ENCODE results near the gene TNFAIP2.

The TNFAIP2 gene, protein sequence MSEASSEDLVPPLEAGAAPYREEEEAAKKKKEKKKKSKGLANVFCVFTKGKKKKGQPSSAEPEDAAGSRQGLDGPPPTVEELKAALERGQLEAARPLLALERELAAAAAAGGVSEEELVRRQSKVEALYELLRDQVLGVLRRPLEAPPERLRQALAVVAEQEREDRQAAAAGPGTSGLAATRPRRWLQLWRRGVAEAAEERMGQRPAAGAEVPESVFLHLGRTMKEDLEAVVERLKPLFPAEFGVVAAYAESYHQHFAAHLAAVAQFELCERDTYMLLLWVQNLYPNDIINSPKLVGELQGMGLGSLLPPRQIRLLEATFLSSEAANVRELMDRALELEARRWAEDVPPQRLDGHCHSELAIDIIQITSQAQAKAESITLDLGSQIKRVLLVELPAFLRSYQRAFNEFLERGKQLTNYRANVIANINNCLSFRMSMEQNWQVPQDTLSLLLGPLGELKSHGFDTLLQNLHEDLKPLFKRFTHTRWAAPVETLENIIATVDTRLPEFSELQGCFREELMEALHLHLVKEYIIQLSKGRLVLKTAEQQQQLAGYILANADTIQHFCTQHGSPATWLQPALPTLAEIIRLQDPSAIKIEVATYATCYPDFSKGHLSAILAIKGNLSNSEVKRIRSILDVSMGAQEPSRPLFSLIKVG

DNA sequence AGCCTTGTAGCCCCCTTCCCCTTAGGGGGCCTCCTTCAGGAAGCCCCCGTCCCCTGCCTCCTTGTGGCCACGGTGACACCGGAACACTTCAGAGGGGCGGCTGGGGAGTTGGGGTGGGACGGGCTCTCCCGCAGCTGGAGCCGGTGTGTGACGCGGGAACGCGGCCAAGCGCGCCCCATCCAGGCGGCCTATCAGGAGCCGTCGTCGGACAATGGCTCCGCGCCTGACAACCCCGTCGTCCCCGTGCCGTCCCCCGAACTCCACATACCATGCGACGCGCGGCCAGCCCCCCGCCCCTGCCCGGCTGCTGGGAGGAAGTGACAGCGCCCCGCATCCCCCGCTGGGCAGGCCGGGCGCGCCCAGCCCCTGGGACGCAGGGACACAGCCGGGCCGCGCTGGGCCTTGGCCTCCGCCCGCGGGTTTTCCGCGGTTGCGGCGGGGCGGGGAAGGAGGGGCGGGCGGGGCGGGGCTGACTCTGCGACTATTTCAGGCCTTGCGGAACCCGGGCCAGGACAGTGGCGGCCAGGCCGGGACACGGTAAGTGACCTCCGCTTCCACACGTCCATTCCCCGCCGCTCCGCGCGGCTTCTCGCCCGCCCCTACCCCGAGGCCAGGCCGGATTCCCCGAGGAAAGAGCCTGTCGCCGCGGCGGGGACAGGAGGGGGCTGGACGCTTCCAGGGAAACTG is at the start of gene TNFAIP2:
Gene TNFAIP2, plus strand, starts transcription at position 515 of the 687 bp plus-strand sequence. CDS start 2,997 bp downstream, outside the sequence.
- no peak for DNase-seq

DNA sequence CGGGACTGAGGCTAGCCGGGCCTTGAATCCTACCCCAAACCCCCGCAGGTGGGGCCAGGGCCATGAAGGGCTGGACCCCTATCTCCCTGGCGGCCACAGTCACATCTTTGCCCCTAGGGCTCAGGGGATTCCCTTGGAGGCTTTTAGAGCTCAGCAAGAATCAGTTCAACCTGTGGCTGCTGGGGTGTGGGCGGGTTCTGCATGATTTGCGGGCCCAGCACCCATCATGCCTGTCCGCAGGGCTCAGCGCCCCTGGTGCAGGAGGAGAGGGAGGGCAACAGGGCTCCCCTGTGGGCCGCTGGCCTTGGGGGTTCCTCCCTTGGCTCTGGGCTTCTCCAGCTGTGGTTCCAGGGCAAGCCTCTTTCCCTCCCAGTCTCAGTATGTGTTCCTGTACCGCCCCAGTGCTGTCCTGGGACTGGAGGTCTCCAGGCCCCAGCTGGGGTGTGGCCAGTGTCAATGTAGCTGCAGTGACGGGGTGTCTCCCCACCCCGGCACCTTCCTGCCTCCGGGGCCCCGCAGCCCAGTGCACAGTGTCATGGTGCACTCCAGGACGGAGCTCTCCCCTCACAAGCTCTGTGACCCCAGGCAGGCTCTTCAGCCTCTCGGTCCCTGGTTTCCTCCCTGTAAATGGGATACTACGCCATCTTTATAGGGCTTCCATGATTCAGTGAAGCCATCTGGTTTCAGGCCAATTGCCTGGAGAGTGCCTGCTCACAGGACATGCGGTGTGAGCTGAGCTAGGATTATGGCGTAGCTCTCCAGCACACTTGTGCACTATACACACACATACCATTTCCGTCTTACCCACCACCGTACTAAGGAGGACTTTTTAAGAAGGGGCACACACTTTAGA is 49.2 kb upstream of the TNFAIP2 start:
- no peak for DNase-seq

DNA sequence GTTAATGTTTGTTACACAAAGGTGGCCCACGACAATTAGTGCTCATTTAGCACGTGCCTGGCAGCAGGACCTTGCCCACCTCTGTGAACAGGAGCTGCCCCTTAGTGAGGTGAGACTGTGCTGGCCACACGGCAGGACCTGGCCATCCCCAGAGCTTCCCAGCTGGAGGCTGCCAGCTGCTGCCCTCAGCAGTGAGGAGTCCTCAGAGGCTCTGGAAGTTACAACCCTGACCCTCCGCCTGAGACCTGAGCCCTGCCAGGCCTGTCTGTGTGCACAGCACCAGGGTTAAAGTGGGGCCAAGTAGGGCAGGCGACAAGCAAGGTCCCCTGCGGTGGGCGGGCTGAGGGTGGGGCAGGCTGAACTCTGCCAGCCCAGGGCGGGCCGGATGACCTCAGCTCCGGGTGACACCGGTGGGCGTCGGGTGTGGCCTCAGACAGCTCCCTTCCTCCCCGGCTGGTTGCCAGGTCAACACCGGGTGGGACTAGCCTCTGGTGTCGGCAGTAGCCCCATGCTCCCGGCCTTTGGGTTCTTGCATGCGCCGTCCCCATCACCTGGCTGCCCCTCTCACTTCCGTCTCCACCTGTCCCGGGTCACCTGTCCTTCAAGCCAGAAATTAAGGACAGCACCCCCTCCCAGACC is 48.4 kb upstream of the TNFAIP2 start:
- no peak for DNase-seq

DNA sequence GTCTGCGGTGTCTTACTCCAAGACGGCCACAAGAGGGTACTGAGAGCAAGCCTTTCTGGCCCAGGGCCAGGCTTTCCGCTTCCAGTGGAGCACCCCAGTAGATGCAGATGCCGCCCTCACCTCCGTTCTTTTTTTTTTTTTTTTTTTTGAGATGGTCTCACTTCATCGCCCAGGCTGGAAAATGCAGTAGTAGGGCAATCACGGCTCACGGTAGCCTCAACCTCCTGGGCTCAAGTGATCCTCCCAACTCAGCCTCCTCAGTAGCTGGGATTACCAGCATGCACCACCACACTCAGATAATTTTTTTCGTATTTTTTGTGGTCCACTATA is 44.9 kb upstream of the TNFAIP2 start:
- DNase-seq: peak; percentile 70

DNA sequence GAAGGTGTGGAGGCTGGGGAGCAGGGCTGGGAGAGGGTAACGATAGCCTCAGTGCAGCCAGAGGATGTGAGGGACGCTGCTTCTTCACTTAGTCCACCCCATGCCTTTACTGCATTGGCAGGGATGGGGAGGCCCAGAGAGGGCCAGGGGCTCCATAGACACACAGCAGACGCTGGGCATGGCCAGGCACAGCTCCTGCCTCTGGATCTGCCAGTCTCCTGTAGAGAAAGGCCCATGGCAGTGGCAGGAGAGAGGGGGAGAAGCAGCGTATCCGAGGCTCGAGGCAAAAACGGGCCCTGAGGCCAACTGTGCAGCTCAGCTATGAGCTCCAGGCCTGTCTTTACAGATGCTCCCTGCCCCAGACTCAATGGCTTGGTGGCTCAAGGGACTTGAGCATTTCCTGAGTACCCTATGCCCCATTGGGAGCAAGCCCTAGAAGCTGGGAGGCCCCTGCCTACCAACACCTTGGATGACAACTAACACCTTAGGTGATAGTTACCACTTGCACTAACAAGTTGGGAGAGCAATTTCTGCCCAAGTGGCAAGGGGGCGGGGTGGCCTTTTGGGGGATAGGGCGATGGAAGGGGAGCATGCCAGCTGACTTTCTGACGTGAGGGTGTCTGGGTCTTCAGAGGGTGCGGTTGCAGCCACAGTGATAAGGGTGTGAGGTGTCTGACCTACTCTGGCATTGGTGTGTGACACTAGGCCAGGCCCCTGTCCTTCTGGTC is 44.2 kb upstream of the TNFAIP2 start:
- no peak for DNase-seq

DNA sequence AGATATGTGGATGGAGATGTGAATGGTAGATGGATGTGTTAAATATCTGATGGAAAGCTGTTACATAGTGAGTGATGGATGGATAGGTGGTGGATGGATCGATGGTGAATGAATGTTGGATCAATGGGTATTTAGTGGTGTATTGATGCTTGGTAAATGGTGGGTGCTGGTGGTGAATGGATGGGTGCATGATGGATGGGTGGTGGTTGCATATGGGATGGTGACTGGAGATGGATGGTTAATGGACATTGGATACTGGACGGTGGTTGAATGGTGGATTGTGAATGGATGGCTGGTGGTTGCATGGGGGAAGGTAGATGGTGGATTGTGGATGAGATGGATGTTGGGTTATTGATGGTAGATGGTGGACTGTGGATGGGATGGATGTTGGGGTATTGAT is 41.3 kb upstream of the TNFAIP2 start:
- no peak for DNase-seq

DNA sequence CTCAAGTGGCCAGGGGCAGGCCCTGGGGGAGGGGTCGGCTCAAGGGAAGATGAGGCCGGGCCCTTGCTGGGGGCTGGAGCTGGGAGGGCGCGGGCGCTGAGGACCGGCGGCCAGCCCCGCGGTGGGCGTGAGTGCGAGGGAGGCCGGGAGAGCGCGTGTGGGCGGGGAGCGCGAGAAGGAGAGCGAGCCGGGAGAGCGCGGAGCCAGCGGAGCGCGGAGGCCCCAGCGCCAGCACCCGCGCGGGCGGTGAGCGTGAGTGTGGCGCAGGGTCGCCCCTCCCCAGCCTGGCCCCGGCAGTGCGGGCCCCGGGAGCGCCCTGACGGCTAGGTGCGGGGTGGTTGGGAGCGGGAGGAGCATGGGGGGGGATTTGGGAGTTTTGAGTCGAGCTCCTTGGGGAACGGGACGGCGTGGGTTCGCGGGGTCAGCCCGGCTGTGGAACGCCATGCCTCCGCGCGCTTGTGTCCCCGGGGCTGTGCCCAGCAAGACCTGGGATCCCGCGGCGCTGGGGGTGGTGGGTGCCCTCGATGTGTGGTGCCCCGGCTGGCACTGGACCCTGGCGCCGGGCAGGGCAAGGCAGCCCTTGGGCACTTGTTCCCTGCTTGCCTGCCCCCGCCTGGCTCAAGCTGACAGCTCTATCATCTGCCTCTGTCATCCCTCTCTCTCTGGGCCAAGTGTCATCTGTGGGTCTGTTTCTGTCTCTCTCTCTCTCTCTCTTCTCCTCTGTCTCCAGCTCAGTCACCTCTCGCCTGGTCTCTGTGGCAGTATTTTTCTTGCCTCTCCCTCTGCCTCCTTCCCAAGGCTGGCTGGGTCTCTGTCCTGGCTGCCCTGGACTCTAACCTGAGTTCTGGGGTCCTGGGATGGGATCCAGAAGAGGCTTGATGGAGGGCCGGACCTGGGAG is 39.0 kb upstream of the TNFAIP2 start, which contains the start of gene LBHD2:
Gene LBHD2, plus strand, starts transcription at position 190 of the 899 bp plus-strand sequence. CDS start 1,803 bp downstream, outside the sequence.
- no peak for DNase-seq

DNA sequence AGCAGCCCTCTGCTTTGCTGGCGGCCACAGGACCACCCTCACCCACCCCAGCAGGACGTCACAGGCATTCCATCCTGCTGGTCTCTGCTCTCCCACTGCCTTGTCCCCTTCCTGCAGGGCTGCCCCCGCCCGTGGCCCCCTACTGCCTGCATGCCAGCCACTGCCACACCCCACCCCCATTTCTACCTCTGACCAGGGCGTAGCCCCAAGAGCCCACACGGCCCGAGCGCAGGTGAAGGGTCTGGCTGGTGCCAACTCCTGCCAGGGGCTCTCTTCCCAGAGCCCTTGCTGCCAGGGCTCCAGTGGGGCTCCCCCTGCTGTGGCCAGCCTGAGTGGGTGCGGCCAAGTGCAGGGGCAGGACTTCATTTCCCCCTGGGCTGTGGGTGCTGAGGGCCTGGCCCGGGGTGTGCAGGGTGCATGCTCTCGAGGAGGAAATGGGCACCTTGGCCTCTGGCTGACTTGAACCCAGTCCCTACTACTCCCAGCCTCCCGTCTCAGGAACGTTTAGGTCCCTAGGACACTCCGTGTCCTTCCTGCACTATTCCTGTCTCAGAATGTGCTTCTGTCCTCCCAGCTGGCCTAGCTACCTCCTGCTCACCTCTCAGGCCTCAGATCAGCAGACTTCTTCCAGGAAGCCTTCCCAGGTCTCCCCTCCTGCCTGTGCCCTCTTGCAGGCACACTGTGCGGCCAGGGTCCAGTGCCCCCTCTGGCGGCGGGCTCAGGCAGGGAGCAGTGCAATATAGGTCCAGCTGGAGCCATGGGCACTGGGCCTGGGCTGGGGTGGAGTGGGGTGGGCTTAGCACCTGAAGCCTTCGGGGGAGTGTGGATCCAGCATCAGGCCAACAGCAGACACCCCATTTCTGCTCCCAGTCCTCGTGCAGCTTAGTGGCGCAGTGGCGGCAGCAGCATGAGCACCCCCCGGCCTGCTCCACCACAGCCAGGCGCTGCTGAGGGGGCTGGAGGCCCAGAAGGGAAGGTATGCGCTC is 37.9 kb upstream of the TNFAIP2 start:
- no peak for DNase-seq

DNA sequence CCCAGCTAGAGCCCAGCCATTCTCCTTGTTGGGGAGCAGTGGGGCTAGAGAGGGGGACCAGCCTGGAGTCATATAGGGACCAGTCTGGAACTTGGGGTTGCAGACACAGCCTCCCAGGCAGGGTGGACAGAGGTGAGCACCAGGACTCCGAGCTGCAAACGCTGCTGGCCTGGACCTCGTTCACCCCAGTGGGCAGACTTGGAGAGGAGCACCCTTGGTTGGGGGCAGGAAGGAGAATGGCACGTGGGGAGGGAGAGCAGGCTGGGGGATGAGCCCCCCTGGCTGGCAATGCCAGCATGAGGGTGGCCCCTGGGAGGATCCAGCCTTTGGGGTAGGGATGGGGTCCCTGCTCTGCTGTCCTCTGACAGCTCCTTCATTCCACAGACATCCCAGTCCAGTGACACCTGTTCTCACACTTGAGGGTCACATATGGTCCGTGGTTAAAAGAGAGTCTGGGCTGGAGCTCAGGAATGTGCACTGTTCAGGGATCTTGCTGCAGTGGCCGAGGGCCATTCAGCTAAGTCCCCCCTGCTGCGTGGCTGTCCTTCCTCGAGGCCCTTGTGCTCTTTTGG is 36.4 kb upstream of the TNFAIP2 start:
- no peak for DNase-seq

DNA sequence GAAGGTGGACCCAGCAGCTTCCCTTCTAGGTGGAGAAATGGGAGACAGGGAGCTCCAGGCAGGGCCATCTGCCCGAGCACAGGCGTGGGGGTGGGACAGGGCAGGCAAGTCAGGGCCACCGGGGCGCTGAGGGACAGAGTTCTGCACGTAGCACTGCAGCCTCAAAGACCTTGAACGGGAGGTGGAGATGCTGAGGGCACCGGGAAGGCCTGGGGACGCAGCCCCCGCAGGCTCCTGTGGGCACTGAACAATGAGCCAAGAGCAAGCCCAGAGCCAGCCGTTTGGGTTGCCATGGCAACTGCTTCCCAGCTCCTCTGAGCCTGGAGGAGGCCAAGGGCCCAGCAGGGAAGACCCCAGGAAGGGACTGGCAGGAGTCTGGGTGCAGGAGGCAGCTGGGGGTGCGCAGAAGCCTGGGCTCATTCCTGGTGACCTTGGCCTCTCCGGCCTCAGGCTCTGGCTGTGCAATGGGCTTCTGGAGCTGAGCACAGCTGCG is 35.9 kb upstream of the TNFAIP2 start:
- no peak for DNase-seq

DNA sequence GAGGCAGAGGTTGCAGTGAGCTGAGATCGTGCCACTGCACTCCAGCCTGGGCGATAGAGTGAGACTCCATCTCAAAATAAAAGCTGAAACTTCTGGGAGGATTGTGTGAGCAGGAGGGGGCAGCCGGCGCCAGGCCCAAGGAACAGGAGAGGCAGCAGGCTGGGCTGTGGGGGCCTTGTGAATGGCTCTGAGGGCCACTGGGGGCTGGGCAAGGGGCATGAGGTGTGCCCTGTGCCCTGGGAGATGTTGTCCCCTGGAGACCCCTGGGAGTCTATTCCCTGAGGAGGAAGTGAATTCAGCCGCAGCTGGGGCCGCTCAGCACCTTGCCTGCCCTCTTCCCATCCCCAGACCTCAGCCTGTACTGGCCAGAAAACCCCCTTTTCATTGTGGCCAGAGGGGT is 34.3 kb upstream of the TNFAIP2 start:
- DNase-seq: no peak

DNA sequence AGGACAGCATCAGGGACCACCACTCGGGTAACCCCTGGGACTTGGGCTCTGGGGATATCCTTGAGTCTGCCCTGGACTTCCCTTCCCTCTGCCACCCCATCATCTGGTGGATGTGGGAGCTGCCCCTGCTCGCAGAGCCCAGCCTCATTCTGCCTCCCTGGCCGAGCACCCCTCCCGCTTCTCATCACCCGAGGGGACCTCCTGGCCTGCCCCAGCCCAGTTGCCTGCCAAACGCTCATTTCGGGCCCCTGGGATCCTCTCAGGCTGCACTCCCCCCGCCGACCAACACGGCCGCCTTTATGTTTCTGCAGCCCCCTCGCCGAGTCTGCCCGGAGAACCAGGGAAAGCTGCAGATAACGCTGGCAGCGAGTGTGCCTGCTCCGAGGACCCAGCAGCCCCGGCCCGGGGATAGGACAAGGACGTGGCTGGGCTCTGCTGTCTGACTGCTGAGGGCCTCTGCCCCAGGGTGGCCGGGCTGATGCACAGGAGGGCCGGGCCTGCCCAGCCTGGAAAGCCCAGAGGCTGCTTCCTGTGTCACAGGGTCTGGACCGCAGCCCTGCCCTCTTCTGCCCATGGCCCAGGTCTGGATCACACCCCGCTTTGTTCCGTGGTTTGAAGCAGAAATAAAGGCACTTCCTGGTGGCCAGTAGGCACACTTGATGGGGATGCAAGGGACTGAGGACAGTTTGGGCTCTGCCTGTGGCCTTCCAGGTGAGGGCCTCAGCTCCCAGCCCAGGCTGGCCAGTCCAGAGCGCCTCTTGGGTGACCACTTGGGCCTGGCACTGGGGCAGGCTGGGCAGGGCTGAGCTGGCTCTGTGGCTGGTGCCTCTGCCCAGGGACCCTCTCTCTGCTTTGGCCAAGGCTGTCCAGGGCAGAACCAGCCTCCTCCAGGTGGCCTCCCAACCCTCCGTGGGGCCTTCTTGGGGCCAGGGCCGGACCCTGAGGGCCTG is 33.6 kb upstream of the TNFAIP2 start:
- DNase-seq: no peak

DNA sequence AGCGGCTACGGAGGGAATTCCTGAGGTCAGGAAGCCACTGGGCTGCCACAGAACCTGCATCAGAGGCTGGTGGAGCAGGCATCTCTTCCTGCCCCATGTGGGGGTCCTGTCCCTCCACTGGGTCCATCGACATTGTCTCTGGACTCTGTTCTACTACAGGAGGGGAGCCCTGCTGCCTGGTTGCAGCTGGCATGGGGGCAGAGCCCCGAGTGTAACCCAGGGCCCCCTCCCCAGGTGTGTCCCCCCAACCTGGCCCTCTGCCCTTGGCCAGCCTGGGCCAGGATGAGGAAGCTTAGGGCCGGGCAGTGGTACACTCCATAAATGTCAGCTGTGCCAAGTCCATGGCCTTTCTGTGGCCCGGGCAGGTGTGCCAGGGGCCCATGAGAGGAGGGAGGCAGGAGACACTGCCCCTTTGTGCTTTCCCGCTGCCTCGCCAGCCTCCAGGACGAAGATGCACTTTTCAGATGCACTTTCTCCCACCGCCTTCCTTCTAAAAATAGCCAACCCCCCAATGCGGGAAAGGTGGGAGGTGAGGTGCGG is 32.7 kb upstream of the TNFAIP2 start:
- DNase-seq: no peak

DNA sequence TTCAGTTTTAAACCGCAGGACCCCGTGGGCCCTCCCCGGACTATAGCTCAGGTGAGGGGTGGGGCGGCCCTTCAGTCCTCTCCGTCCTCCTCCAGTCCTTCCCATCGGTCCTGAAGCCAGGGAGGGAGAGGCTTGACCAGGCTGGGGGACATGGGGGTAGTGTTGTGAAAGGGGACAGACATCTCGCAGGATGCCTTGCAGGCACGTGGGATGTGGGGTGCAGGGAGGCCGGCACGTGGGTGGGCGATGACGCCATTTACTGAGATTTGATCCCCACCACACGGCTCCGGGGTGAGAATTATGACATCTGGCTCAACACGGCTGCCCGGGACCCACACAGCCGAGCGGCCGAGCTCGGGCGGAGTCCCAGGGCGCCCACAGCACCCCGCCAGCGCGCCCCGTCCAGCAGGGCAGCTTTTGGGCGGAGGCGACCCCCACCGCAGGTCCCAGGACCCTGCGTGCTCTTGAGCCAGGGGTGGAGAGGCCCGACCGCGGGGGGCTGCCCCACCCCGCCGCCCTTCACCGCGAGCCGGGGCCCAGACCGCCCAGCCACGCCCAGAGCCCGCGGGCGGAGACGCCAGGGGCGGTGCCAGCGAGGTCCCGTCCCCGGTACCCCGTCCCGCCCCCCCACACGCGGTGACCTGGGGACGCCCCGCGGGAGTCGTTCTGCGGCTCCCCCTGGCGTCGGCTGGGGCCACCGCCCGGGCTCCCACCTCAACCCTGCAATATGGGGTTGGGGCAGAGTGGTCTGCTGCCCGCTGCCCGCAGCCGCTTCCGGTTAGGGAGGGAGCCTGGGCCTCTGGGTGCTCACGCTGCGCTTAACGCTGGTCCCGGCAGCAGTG is 32.0 kb upstream of the TNFAIP2 start:
- DNase-seq: peak; percentile 81

DNA sequence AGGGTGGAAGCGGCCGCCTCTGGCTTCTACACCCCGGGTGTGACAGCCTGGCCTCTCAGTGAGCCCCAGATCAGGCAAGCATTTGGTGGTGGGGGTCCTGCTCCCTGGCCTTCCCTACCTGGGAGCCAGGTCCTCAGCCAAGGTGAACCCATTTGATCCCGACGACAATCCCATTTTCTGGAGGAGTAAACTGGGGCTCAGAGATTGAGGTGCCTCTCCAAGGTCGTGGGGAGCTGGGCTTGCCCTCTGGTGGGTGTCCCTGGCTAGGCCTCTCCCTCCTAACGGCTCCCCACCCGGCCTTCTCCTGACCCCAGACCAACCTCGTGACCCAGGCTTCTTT is 31.4 kb upstream of the TNFAIP2 start:
- DNase-seq: no peak

DNA sequence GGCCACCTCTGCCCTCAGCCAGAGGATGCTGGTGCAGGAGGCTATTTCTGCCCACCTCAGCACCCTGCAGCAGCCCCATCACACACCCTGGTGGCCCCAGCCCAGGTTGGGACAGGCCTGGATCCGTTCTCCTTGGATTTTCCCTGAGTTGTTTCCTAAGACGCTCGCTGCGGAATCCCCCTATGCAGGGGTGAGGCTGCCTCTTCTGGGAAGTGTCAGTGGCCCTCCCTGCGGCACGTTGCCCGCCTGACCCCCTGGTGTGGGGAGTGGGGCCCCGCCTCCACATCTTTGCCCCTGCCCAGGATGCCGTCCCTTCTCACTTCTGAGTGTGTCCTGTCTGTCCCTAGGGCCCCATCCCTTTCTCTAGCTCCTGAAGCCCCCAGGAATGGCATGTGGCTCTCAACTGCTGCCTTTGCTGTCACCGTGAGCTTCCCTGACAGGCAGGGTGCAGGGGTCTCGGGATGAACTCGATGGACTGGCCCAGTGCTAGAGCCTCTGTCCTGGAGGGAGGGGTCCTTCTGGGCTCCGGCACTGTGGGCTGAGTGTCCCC is 29.3 kb upstream of the TNFAIP2 start:
- no peak for DNase-seq
